Mesenteric fat pad (tissue), 1 donor: ENCODE data around the gene NTN5. TPM values are rescaled to one million over a fixed set of nuclear protein-coding genes. Genes with fewer than 3 reads are reported as not detected.
A peak's percentile ranks its signal among the peaks of the same experiment; 100 is the strongest.
"Not testable (repeated sequence)": the region's sequence is repeated elsewhere in the genome, so short reads cannot be mapped to it uniquely, and the experiment has no call there.

ENCODE experiments used
- DNase-seq: peaks from one replicate; pipeline ENCODE4 v3.0.0-alpha.2; 2020; ENCODE audit warnings: low spot score
- total RNA-seq: library from RNA; stranded (reverse); fragmentation: NEBNext Ultra II Directional; extraction: Animal tissue kit (Norgen Biotek cat#: 25700); gene quantifications from one replicate; pipeline ENCODE4 v1.2.1, GENCODE V29; 2021
- donor health status: DM: yes; HTN: yes; CAD: no.

Gene NTN5
- total RNA-seq, 1 donor from 2014 or later, result 0.51 TPM

DNA sequence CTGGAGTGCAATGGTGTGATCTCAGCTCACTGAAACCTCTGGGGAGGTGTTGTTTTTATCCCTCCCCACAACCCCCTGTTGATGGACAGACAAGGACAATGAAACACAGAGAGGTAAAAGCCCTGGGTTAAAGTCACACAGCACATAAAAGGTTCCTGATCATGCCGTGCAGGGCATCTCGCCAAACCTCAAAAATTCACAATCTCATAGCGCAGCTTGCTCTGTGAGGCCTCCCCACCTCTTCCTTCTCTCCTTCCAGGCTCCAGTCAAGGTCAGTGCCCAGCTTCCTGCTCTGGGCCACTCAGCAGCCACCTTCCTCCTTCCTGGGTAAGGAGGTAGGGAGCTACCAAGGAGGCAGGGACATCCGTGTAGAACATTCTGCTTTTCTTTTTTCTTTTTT lies 25.2 kb upstream of the NTN5 start:
- no peak for DNase-seq

DNA sequence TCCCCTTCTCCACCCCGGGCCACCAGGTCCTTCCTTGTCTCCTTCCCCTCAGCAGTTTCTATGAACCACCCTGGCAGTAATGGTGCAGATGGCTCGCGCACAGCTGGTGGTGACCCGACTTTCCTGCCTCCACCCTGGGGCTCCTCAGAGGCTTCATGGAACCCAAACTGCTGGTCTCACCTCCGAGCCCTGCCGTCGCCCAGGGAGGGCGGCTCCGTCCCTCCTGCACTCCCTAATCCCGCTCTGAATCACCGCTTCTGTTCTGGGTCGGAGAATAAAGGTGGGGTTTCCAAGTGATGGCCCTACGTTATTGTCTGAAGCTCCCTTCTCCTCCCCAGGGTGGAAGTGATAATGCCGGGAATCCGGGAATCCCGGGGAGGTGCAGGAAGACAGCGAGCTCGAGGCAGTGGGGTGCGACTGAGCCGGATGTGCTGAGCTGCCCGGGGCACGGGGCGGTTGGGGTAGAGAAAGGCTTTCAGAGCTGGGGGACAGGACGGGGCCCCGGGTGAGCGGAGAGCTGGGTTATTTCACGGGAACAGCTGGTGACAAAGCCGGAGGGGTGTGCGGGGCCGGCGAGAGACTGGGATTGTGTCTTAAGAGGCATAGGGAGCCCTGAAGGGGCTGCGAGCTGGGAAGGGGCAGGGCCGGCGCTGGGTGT lies 23.7 kb upstream of the NTN5 start:
- DNase-seq, result no peak

DNA sequence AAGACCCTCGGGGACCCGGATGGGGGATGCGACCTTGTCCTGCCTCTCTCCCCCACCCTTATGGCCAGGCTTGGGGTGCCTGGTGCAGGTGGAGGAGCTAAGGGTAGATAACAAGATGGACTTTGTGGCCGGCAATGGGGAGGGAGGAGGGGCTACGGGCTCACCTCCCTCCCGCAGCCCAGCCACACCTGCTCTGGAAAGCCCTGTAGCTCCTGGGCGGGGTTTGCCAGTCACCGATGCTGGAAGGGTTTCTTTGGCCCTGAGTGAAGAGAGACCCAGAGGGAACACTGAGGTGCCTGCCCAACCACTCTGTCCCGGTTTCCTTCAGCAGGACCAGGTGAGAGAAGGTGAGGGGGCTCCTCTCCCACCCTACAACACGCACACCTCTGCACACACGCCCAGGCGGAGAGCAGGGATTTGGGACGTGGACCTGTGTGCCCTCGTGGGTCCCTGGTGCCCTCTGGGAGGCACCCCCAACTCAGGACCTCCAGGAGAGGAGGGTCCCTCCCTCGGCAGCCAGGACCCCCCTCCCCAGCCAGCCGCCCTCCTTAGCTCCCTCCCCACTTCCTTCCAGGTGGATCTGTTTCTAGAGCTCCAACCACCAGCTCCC lies 23.0 kb upstream of the NTN5 start, which contains the start of gene FUT2:
FUT2 (plus strand) TSS at position 229 of the 610 bp plus-strand sequence. CDS start 6,986 bp downstream, outside the sequence.
- DNase-seq, result no peak

DNA sequence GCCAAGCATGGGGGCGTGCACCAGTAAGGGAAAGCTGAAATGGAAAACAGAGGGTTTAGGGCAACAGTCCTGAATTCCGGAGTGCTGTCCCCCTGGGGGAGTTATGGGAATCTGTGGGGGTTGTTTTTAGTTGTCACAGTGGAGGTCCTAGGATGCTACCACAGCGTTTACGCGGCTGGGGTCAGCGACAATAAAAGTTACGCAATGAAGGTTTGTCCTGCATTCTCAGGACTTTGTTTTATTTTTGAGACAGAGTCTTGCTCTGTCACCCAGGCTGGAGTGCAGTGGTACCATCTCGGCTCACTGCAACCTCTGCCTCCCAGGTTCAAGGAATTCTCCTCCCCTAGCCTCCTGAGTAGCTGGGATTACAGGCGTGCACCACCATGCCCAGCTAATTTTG lies 20.8 kb upstream of the NTN5 start:
- not testable (repeated sequence) for DNase-seq

DNA sequence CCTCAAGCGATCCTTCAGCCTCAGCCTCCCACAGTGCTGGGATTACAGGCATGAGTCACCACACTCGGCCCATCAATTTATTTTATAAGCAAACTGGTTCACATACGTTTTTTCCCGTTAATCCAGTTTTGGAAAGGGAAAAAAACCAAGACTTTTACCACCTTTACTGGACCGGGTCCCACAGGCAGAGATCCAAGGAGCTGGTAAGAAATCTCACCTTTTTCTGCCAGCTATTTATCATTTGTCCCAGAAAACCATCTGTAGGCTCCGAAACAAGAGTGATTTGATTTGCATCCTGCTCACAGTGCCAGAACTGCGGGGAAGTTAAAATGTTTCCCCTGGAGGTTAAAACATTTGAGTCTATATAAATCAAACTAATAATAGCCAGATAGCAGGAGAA lies 16.6 kb upstream of the NTN5 start:
- no peak for DNase-seq

DNA sequence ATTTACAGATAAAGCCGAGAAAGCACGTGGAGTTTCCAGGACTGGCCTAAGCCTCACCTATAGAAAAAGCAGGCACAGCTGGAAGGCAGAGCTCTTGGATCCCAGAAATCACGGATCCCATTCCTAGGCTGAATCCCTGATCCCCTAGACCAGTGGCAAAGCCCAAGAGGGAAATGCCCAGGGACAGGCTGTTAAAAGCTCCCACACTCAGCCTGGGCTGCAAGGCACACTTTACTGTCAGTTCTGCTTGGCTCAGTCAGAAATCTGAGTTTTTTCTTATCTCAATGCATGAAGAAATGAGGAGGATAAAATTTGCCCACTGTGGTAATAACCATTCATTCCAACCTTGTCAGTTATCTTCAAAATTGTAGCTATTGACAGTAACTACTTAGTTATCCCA lies 15.0 kb upstream of the NTN5 start:
- no peak for DNase-seq

DNA sequence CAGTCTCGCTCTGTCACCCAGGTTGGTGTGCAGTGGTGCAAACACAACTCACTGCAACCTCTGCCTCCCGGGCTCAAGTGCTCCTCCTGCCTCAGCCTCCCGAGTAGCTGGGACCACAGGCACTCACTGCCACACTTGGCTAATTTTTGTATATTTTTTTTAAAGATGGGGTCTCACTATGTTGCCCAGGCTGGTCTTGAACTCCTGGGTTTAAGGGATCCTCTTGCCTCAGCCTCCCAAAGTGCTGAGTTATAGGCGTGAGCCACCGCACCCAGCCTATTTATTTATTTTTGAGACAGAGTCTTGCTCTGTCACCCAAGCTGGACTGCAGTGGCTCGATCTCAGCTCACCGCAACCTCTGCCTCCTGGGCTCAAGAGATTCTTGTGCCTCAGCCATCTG lies 13.8 kb upstream of the NTN5 start:
- DNase-seq, result not testable (repeated sequence)

DNA sequence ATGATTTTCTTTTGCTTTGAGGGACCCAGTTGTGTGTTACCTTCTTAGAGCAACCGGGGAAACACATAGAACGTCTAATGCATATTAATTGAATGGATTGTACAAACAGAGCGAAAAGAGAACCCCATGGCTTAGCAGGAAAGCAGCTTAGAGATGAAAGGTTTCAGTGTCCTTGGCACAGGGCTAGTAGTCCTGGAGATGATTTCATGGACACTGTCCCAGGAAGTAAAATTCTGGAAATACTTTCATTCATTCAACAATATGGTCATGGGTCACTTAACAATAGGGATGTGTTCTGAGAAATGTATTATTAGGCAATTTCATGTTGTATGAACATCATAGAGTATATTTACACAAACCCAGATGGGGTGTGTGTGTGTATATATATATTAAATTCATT lies 13.3 kb upstream of the NTN5 start:
- no peak for DNase-seq

DNA sequence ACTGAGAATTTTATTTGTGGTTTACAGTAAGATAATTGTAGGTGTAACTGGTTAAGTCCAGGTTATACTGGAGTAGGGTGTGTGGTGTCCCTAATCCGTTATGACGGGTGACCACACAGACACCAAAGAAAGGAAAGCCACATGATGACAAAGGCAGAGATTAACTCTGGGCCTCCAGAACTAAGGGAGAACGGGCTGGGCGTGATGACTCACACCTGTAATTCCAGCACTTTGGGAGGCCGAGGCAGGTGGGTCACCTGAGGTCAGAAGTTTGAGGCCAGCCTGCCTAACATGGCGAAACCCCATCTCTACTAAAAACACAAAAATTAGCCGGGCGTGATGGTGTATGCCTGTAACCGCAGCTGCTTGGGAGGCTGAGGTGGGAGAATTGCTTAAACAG lies 12.8 kb upstream of the NTN5 start:
- DNase-seq, result no peak

DNA sequence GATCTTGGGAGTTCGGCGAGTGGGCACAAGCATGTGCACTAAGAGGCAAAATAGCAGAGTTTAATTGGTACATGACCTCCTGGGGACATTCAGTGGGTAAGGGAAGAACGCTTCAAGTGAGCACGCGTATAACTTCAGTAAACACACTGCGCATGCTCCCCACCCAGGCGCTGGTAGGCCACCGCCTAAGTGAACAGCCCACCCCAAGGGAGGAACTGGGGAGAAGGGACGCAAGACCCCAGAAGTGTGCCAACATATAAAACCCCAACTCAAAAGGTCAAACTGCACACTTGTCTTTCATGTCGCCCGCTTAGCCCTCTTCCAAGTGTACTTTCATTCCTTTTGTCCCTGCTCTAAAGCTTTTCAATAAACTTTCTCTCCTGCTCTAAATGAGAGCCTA lies 10.5 kb upstream of the NTN5 start:
- DNase-seq, result no peak

DNA sequence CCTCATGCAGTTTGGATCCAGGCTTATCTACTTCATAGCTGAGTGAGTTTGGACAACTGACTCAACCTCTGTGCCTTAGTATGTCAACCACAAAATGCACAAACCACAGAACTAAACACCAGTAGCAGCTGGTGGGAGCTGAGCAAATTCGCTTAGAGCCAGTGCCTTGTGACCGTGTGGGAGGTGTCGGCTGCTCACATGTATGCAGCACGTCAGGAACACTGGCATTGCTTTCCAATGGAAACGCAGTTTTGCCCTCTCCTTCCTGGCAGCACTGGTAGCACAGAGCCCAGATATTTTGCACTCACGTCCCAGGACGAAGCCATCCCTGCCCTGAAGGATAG lies 8.3 kb upstream of the NTN5 start:
- DNase-seq, result no peak

DNA sequence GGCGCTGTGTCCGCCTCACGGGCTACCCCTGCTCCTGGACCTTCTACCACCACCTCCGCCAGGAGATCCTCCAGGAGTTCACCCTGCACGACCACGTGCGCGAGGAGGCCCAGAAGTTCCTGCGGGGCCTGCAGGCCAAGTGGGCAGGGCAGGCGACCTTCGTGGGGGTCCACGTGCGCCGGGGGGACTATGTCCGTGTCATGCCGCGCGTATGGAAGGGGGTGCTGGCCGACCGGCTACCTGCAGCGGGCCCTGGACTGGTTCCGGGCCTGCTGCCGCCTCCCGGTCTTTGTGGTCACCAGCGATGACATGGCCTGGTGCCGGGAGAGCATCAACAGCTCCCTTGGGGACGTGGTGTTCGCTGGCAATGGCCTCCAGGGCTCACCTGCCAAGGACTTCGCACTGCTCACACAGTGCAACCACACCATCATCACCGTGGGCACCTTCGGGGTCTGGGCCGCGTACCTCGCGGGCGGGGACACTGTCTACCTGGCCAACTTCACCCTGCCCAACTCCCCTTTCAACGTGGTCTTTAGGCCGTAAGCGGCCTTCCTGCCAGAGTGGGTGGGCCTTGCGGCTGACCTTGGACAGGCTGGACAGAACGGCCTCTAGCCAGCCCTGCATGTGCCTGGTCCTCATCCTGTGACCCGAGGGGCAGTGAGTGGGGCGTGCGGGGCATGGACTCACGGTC lies 7.8 kb upstream of the NTN5 start:
- no peak for DNase-seq

DNA sequence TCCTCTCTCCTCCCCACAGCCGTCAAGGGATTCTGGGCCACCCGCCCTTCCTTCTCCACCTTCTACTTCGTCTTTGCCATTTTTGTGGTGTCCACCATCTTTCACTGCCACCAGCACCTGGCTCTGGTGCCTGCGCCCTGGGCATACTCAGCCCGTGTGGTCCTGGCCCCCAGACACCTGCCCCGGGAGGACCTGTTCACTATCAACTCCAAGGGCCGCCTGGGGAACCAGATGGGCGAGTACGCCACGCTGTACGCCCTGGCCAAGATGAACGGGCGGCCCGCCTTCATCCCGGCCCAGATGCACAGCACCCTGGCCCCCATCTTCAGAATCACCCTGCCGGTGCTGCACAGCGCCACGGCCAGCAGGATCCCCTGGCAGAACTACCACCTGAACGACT lies 7.2 kb upstream of the NTN5 start:
- not testable (repeated sequence) for DNase-seq

DNA sequence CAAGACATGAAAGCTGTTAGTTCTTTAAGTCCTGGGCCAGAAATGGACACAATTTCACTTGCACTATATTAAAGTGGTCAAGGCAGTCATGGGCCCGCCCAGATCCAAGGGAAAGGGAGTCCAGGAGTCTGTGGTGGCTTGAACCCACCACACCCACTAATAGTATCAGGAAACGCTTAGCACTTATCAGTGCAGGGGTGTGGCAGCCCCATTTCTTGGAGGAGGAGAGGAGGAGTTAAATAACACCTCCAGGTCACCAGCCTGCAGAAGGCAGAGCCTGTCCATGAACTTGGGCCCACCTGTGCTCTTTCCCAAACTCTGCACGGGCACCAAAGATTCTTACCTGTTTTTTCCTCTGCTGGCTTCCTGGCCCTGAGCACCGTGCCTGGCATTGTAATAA lies 5.4 kb upstream of the NTN5 start:
- no peak for DNase-seq

DNA sequence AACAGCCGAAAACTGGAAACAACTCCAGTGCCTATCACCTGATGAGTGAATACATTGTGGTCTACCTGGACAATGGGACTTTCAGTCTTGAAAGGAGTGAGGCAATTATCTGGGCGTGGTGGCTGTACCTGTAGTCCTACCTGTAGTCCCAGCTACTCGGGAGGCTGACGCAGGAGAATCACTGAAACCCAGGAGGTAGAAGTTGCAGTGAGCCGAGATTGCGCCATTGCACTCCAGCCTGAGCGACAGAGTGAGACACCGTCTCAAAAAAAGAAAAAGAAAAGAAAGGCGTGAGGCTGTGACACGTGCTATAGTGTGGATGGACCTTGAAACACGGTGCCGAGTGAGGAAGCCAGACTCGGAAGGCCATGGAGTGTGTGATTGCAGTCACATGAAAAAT lies 4.1 kb upstream of the NTN5 start:
- DNase-seq, result no peak

DNA sequence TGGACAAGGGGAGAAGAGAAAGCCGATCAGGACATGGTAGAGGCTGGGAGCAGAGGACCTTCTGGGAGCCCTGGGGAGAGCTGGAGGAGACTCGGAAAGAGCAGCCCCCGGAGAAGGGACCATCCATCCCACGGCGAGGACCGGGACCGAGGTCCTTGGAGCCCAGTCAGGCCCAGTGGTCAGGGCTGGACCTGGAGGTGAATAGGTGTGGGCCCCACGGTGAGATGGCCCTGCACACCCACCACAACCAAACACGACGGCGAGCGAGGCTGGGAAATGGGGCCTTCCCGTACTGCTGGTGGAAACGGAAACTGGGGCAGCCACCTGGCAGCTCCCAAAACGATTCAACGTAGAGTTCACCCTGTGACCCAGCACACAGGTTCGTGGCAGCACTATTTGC lies 3.7 kb upstream of the NTN5 start:
- DNase-seq, result no peak

DNA sequence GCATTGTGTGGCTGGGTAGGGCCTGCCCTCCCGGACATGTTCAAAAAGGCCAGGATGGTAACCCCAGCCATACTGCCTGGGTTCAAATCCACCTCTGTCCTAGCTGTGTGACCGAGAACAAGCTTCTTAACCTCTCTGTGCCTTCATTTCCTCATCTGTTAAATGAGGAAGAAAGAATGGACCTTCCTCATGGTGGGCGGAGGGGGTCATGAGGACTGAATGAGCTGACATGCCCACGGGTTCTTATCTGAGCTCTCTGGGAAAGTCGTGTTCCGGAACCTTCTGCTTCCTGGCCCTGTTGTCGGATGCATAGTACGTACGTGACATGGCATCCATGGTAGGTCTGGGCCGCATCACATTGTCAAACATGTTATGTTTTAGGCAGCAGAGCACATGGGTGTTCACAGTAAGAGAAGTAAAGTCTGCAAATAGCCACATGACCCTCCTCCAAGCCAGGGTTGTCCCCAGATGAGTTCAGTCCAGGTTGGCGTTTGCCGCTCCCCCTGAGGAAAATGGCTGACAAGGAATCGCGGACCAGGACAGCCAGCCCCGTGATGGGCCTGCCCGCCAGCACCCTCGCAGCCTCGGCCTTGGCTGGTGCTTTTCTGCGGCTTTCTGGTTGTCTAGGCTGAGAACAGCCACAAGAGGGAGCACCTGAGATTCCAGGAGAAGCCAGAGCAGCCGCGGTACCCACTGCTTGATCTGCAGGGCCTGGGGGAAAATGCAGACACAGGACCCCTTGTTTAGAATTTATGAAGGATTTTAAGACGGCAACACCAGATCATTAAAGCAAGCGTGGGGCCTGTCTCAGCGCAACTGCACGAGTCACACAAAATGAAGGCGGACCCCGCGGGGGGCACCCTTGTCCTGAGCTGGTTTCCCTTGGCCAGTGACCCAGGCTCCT lies 2.4 kb upstream of the NTN5 start:
- DNase-seq, result peak; percentile 92

DNA sequence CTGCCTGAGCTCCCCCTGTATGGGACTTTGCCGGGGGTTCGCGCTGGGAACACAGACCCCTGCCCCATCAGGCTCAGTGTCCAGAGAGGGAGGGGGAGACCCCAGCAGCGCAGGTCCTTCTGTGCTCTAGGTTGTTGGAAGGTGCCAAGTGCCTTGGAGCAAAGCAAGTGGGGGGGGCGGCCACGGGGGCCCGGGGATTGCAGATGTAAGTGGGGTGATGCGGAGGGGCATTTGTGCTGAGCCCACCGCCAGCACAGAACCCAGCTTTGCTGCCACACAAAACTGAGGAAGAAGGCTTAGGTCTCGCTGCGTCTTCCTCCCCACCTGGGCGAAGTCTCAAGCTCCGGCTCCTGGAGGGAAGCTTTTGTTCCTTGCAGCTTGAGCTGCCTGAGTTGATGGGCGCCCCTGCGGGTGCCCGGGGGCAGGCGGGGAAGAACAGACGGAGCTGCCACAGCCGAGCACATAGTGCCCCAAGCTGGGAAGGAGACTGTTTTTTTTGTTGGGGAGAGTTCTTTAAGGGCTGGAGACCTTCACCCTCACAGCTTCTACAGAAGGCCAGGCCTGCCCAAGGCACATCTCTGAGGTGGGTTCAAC lies 1.5 kb upstream of the NTN5 start:
- DNase-seq, result no peak

DNA sequence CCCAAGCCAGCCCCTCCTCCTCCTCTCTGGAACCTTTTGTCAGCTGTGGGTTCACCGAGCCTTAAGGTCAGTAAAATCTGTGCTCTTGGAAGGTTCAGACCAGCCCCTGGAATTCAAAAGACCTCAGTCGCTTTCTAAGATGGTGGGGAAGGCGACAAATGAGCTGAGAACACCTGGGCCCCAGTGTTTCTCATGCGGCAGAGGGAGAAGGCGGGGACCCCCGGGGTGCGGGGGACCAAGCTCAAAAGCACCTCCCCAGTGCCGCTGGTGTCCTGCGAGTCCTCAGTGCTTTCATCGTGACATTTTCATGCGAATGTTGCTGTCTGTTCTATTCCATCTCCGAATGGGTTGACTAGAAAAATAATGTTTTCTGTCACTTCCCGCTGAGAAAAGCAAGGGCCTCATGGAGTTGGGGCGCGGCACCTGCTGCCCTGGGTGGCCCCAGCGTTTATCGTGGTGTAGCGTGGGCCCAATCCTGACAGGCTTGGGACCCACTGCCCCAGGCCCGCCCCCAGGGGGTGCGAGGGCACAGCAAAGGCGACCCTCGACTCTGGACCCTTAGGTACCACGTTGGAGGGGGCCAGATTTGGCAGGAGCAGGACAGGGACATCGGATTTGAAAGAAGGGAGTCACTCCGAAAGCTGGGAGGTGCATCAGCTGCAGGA lies 751 bp upstream of the NTN5 start:
- DNase-seq, result no peak

DNA sequence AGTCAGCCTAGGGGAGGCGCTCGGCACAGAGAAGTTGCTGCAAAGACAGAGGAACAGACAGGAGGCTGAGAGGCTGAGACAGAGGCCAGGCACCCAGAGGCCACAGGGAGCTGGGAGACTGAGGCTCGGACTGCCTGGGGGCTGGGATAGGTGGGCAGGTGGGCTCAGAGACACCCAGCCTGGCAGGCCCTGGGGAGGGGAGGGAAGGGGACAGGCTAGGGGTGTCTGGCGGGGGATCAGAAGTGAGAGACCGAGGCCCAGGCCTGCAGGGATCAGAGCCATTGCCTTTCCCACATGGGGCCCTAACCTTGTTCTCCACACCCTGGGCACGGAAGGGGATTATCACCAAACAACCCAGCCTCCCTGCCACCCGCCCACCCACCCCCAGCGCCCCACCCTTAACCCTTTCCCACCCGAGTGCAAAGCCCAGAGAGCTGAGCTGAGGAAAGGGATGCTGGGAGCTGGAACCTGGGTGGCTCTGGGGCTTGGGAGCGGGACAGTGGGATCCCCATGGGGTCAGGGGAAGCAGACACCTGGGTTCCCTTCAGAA lies 1.3 kb downstream of the NTN5 start:
- no peak for DNase-seq
